A673 (cell line): ENCODE results near the gene XYLT1.

ENCODE experiments used
- EZH2 ChIP-seq: fragments of 200-600 bp; sonication (generic); IDR thresholded peaks from 2 replicates; pipeline ENCODE4 v1.6.1; 2017; ENCODE audit warnings: borderline replicate concordance, low read depth, mild to moderate bottlenecking, mixed read lengths, antibody characterized with exemption, low read length; ENCODE audit not compliant: poor library complexity, severe bottlenecking
- TF ChIP-seq, protein P1 (sequence below): fragments of 300-800, 200-600 bp; sonication (generic); conservative IDR thresholded peaks from 2 replicates; pipeline ENCODE4 v1.5.1; 2017; ENCODE audit warnings: low read depth, mild to moderate bottlenecking, antibody characterized with exemption, low read length, moderate library complexity, mixed read lengths

DNA sequence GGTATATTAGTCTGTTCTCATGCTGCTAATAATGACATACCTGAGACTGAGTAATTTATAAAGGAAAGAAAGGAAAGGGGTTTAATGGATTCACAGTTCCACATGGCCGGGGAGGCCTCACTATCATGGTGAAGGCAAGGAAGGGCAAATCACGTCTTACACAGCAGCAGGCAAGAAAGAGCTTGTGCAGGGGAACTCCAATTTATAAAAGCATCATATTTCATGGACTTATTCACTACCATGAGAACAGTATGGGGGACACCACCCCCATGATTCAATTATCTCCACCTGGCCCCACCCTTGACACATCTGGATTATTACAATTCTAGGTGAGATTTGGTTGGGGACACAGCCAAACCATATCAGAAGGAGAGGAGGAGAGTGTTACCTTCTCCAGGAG is 17.7 kb upstream of the XYLT1 start:
- TF ChIP-seq, protein P1, sequence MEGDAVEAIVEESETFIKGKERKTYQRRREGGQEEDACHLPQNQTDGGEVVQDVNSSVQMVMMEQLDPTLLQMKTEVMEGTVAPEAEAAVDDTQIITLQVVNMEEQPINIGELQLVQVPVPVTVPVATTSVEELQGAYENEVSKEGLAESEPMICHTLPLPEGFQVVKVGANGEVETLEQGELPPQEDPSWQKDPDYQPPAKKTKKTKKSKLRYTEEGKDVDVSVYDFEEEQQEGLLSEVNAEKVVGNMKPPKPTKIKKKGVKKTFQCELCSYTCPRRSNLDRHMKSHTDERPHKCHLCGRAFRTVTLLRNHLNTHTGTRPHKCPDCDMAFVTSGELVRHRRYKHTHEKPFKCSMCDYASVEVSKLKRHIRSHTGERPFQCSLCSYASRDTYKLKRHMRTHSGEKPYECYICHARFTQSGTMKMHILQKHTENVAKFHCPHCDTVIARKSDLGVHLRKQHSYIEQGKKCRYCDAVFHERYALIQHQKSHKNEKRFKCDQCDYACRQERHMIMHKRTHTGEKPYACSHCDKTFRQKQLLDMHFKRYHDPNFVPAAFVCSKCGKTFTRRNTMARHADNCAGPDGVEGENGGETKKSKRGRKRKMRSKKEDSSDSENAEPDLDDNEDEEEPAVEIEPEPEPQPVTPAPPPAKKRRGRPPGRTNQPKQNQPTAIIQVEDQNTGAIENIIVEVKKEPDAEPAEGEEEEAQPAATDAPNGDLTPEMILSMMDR = no peak
- no peak for TF ChIP-seq EZH2
